Activated gamma-delta T cell treated with anti-CD3 and anti-CD28 coated beads, Interleukin-2, amount 50 U/mL, for 16 hours (primary cell): ENCODE measurements around the gene PPP1R2B.

Experiments used
- DNase-seq: peaks from one replicate; pipeline ENCODE4 v3.0.0-alpha.2; 2020; ENCODE audit warnings: low read depth

Gene PPP1R2B

DNA sequence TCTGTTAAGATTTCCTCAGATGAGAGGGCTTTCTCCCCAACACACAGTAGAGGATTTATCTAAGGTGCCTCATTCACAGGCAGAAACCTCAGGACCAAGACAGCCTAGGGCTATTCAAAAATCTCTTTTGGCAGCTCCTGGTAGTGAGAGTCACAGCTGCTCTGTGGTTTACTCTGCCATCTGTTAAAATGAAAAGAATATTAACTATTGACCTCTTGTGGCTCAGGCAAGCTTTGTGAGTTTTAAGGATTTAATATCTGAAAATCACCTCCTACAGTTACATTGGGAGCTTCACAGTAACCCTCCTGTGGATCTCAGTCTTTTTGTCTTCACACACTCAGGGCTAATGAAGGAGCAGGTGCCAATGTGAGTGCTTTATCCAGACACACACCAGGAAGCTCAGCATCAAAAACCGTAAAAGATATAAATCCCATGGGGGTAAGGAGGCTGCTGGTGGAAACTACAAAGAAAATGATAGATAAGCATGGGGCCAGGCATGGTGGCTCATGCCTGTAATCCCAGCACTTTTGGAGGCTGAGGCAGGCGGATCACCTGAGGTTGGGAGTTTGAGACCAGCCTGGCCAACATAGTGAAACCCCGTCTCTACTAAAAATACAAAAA is 29.7 kb downstream of the PPP1R2B start:
- DNase-seq: no peak

- DNase-seq: no peak
These were observed 33.3 kb downstream of the PPP1R2B start for GRCh38 chr5:156883316-156883875.

- no peak for DNase-seq
These were observed 38.4 kb downstream of the PPP1R2B start for GRCh38 chr5:156888520-156888919.

DNA sequence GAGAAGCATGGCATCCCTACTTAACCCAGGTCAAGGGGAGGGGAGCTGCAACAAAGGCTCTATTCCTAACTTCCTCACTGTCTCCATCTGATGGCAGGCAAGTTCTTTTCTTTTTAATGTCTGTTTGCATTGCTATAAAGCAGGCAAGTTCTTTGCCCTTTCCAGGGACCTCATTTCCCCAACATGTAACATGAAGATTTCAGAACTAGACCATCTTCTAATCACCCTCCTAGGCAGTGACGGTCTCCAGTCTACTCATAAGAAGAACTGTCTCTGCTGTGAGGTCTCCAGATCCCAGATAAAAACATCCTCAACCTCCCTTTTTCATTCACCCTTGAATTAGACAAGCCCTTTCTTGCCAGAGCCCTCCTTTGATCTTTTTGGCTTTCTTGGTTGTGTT is 42.1 kb downstream of the PPP1R2B start:
- DNase-seq: no peak

DNA sequence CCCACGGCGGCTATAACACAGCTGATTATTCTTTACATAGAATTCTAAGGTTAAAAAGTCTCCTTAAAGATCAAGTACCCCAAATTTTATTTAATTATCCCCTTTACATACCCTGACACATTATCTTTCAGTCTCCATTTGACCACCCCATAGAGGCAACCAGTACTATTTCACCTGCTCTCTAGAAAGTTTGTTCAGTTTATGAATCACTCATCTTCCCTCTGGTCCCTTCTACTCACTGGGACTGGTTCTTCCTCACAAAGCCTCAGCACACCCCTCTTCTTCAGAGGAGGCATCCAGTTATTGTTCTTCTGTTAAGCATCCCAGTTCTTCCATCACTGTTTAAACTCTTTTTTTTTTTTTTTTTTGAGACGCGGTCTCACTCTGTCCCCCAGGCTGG is 42.8 kb downstream of the PPP1R2B start:
- no peak for DNase-seq

- DNase-seq: no peak
These were observed 43.4 kb downstream of the PPP1R2B start for GRCh38 chr5:156893517-156893916.

DNA sequence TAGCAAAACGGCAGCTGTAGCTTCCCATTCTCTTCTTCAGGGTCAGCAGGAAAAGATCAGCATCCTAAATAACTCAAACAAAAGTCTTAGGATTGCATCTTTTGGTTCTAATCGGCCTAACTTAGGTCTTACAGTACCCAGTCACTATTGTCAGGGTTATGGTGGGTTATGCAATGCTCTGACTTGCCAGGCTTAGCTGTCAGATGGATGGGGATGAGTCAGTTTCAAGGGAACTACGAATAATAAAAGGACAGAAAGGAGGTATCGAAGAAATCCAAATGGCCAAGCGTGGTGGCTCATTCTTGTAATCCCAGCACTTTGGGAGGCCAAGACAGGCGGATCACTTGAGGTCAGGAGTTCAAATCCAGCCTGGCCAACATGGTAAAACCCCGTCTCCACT is 46.5 kb downstream of the PPP1R2B start:
- DNase-seq: no peak
